Left hindlimb (tissue), 1 donor: ENCODE measurements around the gene NKX2-1.

Source experiments
- DNase-seq: peaks from one replicate; pipeline ENCODE4 v3.0.0-alpha.2; 2018

The NKX2-1 gene

GRCh38 chr14:36517242-36518030 lies 2.6 kb downstream of the NKX2-1 start:
- no peak for DNase-seq

- DNase-seq, result no peak
Measured at GRCh38 chr14:36516719-36517241, 3.3 kb downstream of the NKX2-1 start.

- no peak for DNase-seq
Measured at GRCh38 chr14:36515896-36516718, 3.9 kb downstream of the NKX2-1 start.

GRCh38 chr14:36515105-36515593 lies 4.9 kb downstream of the NKX2-1 start:
- DNase-seq, result no peak

- DNase-seq, result no peak
Measured at GRCh38 chr14:36514278-36515104, 5.5 kb downstream of the NKX2-1 start.

GRCh38 chr14:36513451-36514277 lies 6.4 kb downstream of the NKX2-1 start:
- no peak for DNase-seq

GRCh38 chr14:36513012-36513420 lies 7.0 kb downstream of the NKX2-1 start:
- no peak for DNase-seq

GRCh38 chr14:36512585-36513003 lies 7.4 kb downstream of the NKX2-1 start:
- DNase-seq, result no peak

- DNase-seq, result no peak
Measured at GRCh38 chr14:36511981-36512584, 7.9 kb downstream of the NKX2-1 start.

GRCh38 chr14:36510874-36511273 lies 9.2 kb downstream of the NKX2-1 start:
- no peak for DNase-seq

GRCh38 chr14:36510078-36510799 lies 9.8 kb downstream of the NKX2-1 start:
- DNase-seq, result no peak

GRCh38 chr14:36509069-36509917 lies 10.7 kb downstream of the NKX2-1 start:
- no peak for DNase-seq

- DNase-seq, result no peak
Measured at GRCh38 chr14:36508418-36509068, 11.5 kb downstream of the NKX2-1 start.

- DNase-seq, result no peak
Measured at GRCh38 chr14:36507847-36508417, 12.1 kb downstream of the NKX2-1 start.

- no peak for DNase-seq
Measured at GRCh38 chr14:36506732-36507614, 13.1 kb downstream of the NKX2-1 start.

- DNase-seq, result no peak
Measured at GRCh38 chr14:36505892-36506731, 13.9 kb downstream of the NKX2-1 start.
